ENCODE measurements around the gene TRPM3.

TRPM3 gene

DNA sequence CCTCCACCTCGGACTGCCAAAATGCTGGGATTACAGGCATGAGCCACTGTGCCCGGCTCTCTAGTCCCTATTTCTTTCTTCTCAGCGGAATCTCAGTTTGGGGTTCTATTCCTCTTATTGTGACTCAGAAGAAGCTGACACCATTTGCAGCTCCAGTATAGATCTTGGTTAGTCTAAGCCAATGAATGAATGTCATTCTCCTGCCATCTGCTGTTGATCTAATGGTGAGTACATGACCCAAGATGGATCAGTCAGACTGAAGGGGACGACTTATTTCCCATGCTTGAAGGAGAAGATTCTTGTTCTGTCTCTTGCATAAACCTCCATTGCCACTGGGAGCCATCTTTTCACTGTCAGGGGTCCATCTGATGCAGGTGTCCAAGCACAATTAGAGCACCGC is 630.9 kb downstream of the TRPM3 start:
- no peak overlapping the region for H3K23ac ChIP-seq (ENCODE audit: low read length)
- H3K79me1 ChIP-seq (ENCODE audit: low read length), result no peaks in the 10 kb centered on the region
- DNase-seq, result no peak
- no peak overlapping the region for H2BK120ac ChIP-seq (ENCODE audit: insufficient read depth, low read length, poor library complexity)
- no peak overlapping the region for H2BK5ac ChIP-seq (ENCODE audit: low read depth, low read length, poor library complexity)
- no peak overlapping the region for H3K14ac ChIP-seq (ENCODE audit: low read length)
- H2AK5ac ChIP-seq (ENCODE audit: low read length), result no peak overlapping the region
- H3K4ac ChIP-seq (ENCODE audit: low read depth, low read length), result no peak overlapping the region
- H3K4me2 ChIP-seq (ENCODE audit: low read length), result no peak overlapping the region
- H2AFZ ChIP-seq (ENCODE audit: insufficient read depth, low read length, poor library complexity), result no peak overlapping the region
- no peak overlapping the region for H4K12ac ChIP-seq (ENCODE audit: low read depth, low read length)
- H3K27me3 ChIP-seq (ENCODE audit: insufficient read depth, low read length), result no peaks in the 10 kb centered on the region
- H4K91ac ChIP-seq (ENCODE audit: low read depth, low read length), result no peak overlapping the region
- no peak overlapping the region for H3K27ac ChIP-seq (ENCODE audit: low read depth, low read length)
- H3K18ac ChIP-seq (ENCODE audit: low read length), result no peak overlapping the region
- no peak overlapping the region for H2BK12ac ChIP-seq (ENCODE audit: low read length)
- H3K36me3 ChIP-seq (ENCODE audit: control insufficient read depth in 1 of 2, insufficient read depth in 2 of 2, low read length in 2 of 2), result no peaks in the 10 kb centered on the region
- H3K4me3 ChIP-seq (ENCODE audit: low read depth, low read length), result no peak overlapping the region
- no peaks in the 10 kb centered on the region for H3K4me1 ChIP-seq (ENCODE audit: control insufficient read depth in 1 of 2, insufficient read depth in 2 of 2, low read length in 2 of 2)
- H3K9ac ChIP-seq (ENCODE audit: low read length), result no peak overlapping the region
- no CpG with 5 or more reads among the region's 5 CpGs for WGBS (ENCODE audit: extremely low coverage, insufficient coverage, insufficient read length)
- no peaks in the 10 kb centered on the region for H3K9me3 ChIP-seq (ENCODE audit: insufficient read depth, low read depth, low read length)
- no peak overlapping the region for H4K8ac ChIP-seq (ENCODE audit: low read depth, low read length)
- H3K79me2 ChIP-seq (ENCODE audit: control insufficient read depth, insufficient read depth, low read length, poor library complexity), result no peaks in the 10 kb centered on the region

DNA sequence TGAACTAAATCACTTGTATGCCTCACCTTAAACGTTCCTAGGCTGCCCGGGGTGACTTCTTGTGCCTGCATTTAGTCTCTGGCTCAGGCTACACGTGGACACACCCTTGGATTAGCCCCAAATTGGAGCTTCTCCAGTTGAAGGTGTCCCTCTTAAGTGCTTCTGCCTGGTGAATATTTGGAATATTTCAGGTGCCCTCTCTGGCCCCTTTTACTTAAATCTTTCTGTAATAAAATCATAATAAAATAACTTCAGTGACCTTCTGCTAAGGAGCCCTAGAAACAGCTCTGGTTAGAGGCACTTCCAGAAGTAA is 632.7 kb downstream of the TRPM3 start:
- Histone ChIP-seq H3K79me1 (ENCODE audit: low read length) (no peaks in the 10 kb centered on the region), H3K4ac (ENCODE audit: low read depth, low read length) (no peak overlapping the region), H3K4me2 (ENCODE audit: low read length) (no peak overlapping the region), H3K23ac (ENCODE audit: low read length) (no peak overlapping the region), H2BK120ac (ENCODE audit: insufficient read depth, low read length, poor library complexity) (no peak overlapping the region), H2AK5ac (ENCODE audit: low read length) (no peak overlapping the region), H3K27ac (ENCODE audit: low read depth, low read length) (no peak overlapping the region), H3K4me1 (ENCODE audit: control insufficient read depth in 1 of 2, insufficient read depth in 2 of 2, low read length in 2 of 2) (no peaks in the 10 kb centered on the region), H3K79me2 (ENCODE audit: control insufficient read depth, insufficient read depth, low read length, poor library complexity) (no peaks in the 10 kb centered on the region), H4K12ac (ENCODE audit: low read depth, low read length) (no peak overlapping the region), H2BK12ac (ENCODE audit: low read length) (no peak overlapping the region), H3K36me3 (ENCODE audit: control insufficient read depth in 1 of 2, insufficient read depth in 2 of 2, low read length in 2 of 2) (no peaks in the 10 kb centered on the region), H2BK5ac (ENCODE audit: low read depth, low read length, poor library complexity) (no peak overlapping the region), H4K8ac (ENCODE audit: low read depth, low read length) (no peak overlapping the region), H3K27me3 (ENCODE audit: insufficient read depth, low read length) (no peaks in the 10 kb centered on the region), H3K4me3 (ENCODE audit: low read depth, low read length) (no peak overlapping the region), H3K14ac (ENCODE audit: low read length) (no peak overlapping the region), H2AFZ (ENCODE audit: insufficient read depth, low read length, poor library complexity) (no peak overlapping the region), H3K9me3 (ENCODE audit: insufficient read depth, low read depth, low read length) (no peaks in the 10 kb centered on the region), H3K18ac (ENCODE audit: low read length) (no peak overlapping the region), H4K91ac (ENCODE audit: low read depth, low read length) (no peak overlapping the region), H3K9ac (ENCODE audit: low read length) (no peak overlapping the region)
- no CpG with 5 or more reads among the region's 3 CpGs for WGBS (ENCODE audit: extremely low coverage, insufficient coverage, insufficient read length)
- DNase-seq, result no peak

DNA sequence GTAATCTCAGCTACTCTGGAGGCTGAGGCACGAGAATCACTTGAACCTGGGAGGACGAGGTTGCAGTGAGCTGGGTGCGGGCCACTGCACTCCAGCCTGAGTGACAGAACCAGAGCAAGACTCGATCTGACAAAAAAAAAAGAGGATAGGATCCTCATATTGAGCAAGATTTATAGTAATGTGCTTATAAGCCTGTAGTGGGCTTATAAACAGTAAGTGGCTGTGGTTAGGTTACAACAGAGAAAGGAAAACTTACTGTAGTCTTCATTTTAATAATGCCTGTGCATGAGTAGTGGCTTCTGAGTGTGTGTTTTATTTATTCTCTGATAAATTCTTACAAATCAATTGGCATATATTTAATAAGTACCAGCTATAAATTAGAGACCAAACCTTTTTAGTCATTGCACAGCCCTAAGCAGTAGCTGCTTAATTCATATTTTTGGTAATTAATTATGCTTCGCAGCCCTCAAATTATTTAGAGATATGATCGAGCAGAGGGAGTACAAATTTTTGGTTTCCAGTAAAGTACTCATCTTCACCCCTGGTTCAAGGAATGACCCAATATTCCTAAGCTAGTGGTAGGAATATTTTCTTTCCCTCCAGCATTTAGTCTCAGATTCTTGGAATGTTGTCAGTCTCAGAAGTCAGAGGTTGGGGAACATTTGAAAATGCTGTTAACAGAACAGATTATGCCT is 633.2 kb downstream of the TRPM3 start:
- Histone ChIP-seq H3K4ac (ENCODE audit: low read depth, low read length) (no peak overlapping the region), H3K9me3 (ENCODE audit: insufficient read depth, low read depth, low read length) (no peaks in the 10 kb centered on the region), H3K27me3 (ENCODE audit: insufficient read depth, low read length) (no peaks in the 10 kb centered on the region), H2BK12ac (ENCODE audit: low read length) (no peak overlapping the region), H3K4me3 (ENCODE audit: low read depth, low read length) (no peak overlapping the region), H3K27ac (ENCODE audit: low read depth, low read length) (no peak overlapping the region), H4K91ac (ENCODE audit: low read depth, low read length) (no peak overlapping the region), H2BK120ac (ENCODE audit: insufficient read depth, low read length, poor library complexity) (no peak overlapping the region), H3K79me1 (ENCODE audit: low read length) (no peaks in the 10 kb centered on the region), H3K23ac (ENCODE audit: low read length) (no peak overlapping the region), H3K4me2 (ENCODE audit: low read length) (no peak overlapping the region), H3K79me2 (ENCODE audit: control insufficient read depth, insufficient read depth, low read length, poor library complexity) (no peaks in the 10 kb centered on the region), H3K14ac (ENCODE audit: low read length) (no peak overlapping the region), H2BK5ac (ENCODE audit: low read depth, low read length, poor library complexity) (no peak overlapping the region), H3K9ac (ENCODE audit: low read length) (no peak overlapping the region), H3K18ac (ENCODE audit: low read length) (no peak overlapping the region), H4K12ac (ENCODE audit: low read depth, low read length) (no peak overlapping the region), H4K8ac (ENCODE audit: low read depth, low read length) (no peak overlapping the region), H2AFZ (ENCODE audit: insufficient read depth, low read length, poor library complexity) (no peak overlapping the region), H3K36me3 (ENCODE audit: control insufficient read depth in 1 of 2, insufficient read depth in 2 of 2, low read length in 2 of 2) (no peaks in the 10 kb centered on the region), H2AK5ac (ENCODE audit: low read length) (no peak overlapping the region), H3K4me1 (ENCODE audit: control insufficient read depth in 1 of 2, insufficient read depth in 2 of 2, low read length in 2 of 2) (no peaks in the 10 kb centered on the region)
- no peak for DNase-seq
- no CpG with 5 or more reads among the region's 6 CpGs for WGBS (ENCODE audit: extremely low coverage, insufficient coverage, insufficient read length)

DNA sequence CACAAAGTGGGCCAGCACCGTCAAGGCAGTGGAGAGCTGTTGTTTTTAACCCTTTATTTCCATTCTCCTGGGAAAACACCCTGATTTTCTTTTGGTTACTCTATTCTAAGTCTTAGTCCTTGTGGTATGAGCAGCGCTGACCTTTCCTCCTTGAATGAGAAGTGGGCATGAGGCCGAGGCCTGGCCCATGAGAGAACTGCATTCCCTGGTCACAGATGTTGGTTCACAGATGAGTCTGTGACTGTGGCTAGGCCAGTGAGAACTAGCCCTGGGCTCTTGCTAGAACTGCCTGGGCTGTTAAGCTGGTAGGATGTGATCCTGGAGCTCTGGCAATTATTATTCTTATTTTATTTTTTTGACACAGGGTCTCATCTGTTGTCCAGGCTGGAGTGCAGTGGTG is 635.3 kb downstream of the TRPM3 start:
- H3K18ac ChIP-seq (ENCODE audit: low read length), result no peak overlapping the region

More for the DNA sequence above, 635.3 kb downstream of the TRPM3 start:
- no peak overlapping the region for H2BK12ac ChIP-seq (ENCODE audit: low read length)
- no peak overlapping the region for H3K4me3 ChIP-seq (ENCODE audit: low read depth, low read length)
- H3K36me3 ChIP-seq (ENCODE audit: control insufficient read depth in 1 of 2, insufficient read depth in 2 of 2, low read length in 2 of 2), result no peaks in the 10 kb centered on the region
- H2AFZ ChIP-seq (ENCODE audit: insufficient read depth, low read length, poor library complexity), result no peak overlapping the region
- no peaks in the 10 kb centered on the region for H3K79me1 ChIP-seq (ENCODE audit: low read length)
- H3K23ac ChIP-seq (ENCODE audit: low read length), result no peak overlapping the region
- no peaks in the 10 kb centered on the region for H3K27me3 ChIP-seq (ENCODE audit: insufficient read depth, low read length)
- H2AK5ac ChIP-seq (ENCODE audit: low read length), result no peak overlapping the region
- H3K14ac ChIP-seq (ENCODE audit: low read length), result no peak overlapping the region
- no peak overlapping the region for H3K27ac ChIP-seq (ENCODE audit: low read depth, low read length)
- H4K8ac ChIP-seq (ENCODE audit: low read depth, low read length), result no peak overlapping the region
- WGBS (ENCODE audit: extremely low coverage, insufficient coverage, insufficient read length), result no CpG with 5 or more reads among the region's 3 CpGs
- H4K91ac ChIP-seq (ENCODE audit: low read depth, low read length), result no peak overlapping the region
- H3K4me1 ChIP-seq (ENCODE audit: control insufficient read depth in 1 of 2, insufficient read depth in 2 of 2, low read length in 2 of 2), result no peaks in the 10 kb centered on the region
- H3K4me2 ChIP-seq (ENCODE audit: low read length), result no peak overlapping the region
- H2BK120ac ChIP-seq (ENCODE audit: insufficient read depth, low read length, poor library complexity), result no peak overlapping the region
- H4K12ac ChIP-seq (ENCODE audit: low read depth, low read length), result no peak overlapping the region
- no peaks in the 10 kb centered on the region for H3K79me2 ChIP-seq (ENCODE audit: control insufficient read depth, insufficient read depth, low read length, poor library complexity)
- no peak for DNase-seq
- no peak overlapping the region for H2BK5ac ChIP-seq (ENCODE audit: low read depth, low read length, poor library complexity)
- no peak overlapping the region for H3K9ac ChIP-seq (ENCODE audit: low read length)
- H3K4ac ChIP-seq (ENCODE audit: low read depth, low read length), result no peak overlapping the region
- no peaks in the 10 kb centered on the region for H3K9me3 ChIP-seq (ENCODE audit: insufficient read depth, low read depth, low read length)
